Activated CD4-positive, alpha-beta T cell treated with anti-CD3 and anti-CD28 coated beads for 24 hours (primary cell): ENCODE measurements around the gene CTPS1.

Experiments
- DNase-seq, 2 donors: peaks; one replicate each; pipeline ENCODE4 v3.0.0-alpha.2; 2020; ENCODE audit warnings: low read depth in 2 of 2

The CTPS1 gene

GRCh38 chr1:40997096-40997495 lies 17.6 kb downstream of the CTPS1 start:
- no peak for DNase-seq

DNA sequence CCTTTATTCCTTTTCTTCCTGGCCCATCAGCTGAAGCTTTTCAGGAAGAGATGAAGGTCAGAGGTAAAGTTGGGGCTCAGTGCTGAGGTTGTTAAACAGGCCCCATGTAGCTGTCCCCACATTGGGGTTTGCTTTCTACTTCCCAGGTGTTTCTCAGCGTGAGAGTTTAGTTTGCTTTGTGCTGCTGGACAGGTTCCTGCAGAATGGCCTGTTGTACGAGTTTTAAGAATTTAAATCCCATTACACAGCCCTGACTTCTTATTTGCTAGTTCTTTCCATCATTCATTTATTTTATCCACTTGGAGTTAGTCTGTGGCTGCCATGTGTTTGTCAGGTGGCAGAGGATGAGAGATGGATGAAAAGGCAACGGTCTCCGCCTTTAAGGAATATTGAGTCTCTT lies 19.2 kb downstream of the CTPS1 start:
- no peak for DNase-seq

GRCh38 chr1:41003127-41003639 lies 23.7 kb downstream of the CTPS1 start:
- DNase-seq = no peak

GRCh38 chr1:41003640-41004220 lies 24.2 kb downstream of the CTPS1 start:
- peak; percentile 73 to 75 for DNase-seq

GRCh38 chr1:41005876-41006275 lies 26.4 kb downstream of the CTPS1 start:
- no peak for DNase-seq

GRCh38 chr1:41006942-41007865 lies 27.7 kb downstream of the CTPS1 start:
- DNase-seq = no peak

- DNase-seq = no peak
Measured at GRCh38 chr1:41009466-41009865, 30.0 kb downstream of the CTPS1 start.

DNA sequence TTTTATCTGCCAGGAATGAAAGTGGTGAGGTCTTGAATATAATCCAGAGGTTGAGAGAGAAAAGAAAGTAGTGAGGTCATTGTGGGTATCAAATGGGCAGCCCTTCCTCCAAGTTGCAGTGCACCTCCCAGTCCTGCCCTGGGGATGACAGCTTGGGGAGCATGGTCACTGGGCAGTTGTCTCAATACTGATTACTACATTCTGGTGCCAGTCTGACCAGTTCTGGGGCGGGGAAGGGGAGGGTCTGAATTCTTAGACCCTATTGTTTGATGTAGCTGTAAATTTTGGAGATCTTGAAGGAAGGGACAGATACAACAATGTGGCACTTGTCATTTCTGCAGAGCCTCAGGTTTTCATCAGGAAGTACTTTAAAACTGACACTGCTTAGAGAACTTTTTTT lies 30.8 kb downstream of the CTPS1 start:
- no peak for DNase-seq

- DNase-seq = no peak
Measured at GRCh38 chr1:41013024-41013423, 33.5 kb downstream of the CTPS1 start.

- no peak for DNase-seq
Measured at GRCh38 chr1:41013796-41014195, 34.3 kb downstream of the CTPS1 start.

GRCh38 chr1:41014871-41015270 lies 35.4 kb downstream of the CTPS1 start:
- no peak for DNase-seq

- DNase-seq = no peak
Measured at GRCh38 chr1:41015281-41015896, 35.9 kb downstream of the CTPS1 start.

DNA sequence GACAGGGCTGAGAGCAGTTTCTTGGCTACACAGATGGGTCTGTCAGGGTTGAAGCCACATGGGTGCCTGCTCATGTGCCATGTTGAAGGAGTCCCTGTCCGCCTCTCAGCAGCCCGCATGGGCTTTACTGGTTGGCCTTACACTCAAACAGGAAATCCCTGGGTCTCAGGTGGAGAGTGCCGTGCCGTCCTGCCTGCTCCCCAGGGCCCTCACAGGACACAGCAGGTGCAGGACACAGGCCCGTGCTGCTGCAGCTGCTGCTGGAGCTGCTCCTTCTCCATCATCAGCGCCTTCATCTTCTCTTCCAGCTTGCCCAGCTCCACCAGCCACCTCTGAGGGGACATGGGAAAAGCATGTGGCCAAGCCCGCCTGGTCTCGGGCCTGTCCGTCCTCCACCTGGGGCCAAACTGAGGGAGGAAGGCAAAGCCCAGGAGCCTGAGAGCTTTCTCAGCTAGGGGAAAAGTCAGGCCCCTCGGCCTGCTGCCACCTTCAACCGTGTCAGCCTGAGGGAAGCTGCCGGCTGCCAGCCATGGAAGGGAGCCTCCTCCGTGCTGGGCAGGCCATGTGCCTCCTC lies 36.5 kb downstream of the CTPS1 start:
- no peak for DNase-seq

DNA sequence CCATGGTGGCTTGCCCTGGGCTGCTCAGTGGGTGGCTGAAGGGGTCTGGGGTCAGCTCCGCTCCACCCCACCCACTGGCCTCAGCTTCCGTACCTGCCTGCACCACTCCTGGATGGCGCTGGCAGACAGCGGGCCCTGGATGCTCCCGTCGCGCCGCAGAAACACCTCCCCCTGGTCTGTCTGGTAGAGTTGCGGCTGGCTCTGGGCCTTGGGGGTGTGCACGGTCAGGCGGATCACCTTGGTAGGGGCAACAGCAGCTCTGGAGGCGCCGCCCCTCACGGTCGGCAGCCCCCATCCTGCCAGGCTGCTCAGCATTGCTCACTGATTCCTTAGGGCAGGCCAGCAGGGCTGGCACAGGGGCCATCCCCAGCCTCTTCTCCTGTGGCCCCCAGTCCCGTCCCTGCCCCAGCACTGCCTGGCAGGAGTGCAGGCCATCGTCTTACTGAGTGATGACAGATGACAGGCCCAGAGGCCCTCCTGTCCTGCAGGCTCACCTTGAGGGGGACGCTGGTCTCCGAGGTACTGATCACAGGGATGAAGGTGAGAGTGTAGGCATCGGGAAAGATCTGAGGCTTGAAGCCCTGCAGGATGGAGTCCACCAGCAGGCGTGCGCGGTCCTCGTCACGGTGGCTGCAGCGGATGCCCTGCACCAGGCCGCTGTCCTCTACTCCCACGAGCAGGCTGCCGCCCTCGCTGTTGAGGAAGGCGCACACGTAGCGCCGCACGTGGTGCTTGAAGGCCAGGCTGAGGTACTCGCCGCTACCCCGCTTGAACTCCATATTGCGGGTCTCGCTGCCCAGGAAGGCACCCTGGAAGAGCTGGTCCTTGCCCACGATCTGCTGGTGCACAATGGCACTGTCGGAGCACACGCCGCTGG lies 37.9 kb downstream of the CTPS1 start:
- no peak for DNase-seq

GRCh38 chr1:41018018-41018410 lies 38.5 kb downstream of the CTPS1 start:
- no peak for DNase-seq

DNA sequence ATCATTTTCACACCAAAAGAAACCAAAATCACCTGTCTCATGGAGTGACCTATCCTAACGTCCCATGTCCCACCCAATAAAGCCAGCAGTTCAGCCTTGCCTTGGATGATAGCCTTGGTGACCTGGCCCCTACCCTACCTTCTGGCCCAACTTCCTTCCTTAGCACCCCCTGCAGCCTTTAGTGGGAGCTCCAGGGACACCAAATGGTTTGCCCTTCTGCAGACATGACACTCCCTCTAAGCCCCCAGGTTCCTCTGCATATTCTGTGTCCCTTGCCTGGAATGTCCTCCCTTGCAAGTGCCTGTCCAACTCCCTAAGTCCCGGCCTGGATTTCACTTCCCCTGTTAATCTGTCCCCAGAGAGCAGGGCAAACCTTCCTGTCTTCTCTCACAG lies 39.9 kb downstream of the CTPS1 start:
- DNase-seq = no peak

DNA sequence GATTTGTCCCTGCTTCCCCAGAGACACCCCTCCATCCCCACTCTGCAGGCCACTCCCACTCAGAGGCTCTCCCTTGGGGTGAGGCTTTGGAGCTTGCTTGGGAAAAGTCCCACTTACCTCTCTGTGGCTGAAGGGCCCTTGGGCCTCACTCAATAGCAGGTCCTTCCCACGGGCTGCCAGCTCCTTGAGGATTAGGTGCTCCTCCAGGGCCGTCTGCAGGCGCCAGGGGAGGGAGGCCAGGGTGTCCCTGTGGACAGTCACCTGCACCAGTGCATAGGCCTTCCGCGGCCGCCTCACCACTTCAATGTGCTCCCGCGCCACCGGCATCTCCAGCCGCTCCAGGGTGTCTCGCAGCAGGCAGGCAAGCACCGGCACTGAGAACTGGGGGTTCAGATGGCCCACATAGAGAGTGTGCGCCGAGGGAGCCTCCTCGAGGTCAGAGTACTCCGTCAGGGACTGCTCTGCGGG lies 40.6 kb downstream of the CTPS1 start:
- no peak for DNase-seq

DNA sequence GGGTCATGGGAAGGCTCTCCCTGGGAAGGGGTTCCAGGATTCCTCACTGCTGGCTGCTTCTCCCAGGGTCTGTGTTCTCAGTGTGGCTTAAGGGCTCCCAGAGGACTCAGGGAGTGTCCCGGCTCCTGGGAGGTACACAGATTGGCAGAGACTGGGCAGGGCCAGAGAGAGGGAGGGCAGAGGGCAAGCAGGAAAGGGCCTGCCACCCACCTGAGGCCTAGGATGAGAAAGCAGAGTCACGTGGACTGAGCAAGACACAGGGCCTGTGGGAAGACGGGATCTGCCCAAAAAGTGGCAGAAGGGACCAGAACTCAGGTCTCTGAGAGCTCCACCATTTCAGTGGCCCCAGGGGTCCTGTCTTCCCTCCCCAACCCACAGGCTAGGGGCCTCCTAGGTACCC lies 41.2 kb downstream of the CTPS1 start:
- no peak for DNase-seq

DNA sequence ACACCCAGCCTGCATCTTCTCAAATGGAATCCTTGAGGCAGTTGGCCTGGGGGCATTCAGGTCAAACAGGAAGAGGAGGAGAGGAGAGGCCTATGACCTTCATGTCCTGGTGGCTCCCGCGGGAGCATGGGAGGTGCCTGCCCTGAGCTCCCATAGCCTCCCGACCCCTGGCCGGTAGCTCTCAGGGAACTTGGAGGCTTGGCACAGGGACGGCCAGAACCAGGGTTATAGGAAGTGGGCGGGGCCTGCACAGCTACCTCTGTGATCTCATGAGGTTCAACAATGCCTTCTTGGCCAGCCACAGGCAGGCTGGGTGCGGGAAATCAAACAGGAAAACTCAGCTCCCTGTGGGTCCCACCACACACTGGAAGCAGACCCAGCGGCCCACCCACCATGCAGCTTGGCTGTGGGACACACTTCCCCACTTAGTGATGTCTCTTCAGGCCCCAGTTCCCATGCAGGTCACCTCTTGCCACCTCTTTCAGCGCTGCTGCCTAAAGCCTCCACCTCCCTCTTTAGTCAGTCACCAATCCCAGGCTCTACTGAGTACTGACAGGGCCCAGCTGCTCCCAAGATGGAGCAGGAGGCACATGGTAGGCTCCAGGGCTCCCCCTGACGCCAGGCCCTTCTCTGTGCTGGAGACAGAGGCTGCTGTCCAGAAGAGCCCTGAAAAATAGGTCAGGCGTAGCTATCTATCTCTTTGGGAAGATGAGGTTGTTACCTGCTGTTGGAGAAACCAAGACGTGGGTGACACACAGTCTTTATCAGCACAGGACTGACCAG lies 42.2 kb downstream of the CTPS1 start, which contains the start of gene SLFNL1:
TSS of gene SLFNL1 (minus strand) at position 200 of the 783 bp plus-strand sequence. CDS start 1,065 bp downstream, outside the sequence.
- DNase-seq = no peak

DNA sequence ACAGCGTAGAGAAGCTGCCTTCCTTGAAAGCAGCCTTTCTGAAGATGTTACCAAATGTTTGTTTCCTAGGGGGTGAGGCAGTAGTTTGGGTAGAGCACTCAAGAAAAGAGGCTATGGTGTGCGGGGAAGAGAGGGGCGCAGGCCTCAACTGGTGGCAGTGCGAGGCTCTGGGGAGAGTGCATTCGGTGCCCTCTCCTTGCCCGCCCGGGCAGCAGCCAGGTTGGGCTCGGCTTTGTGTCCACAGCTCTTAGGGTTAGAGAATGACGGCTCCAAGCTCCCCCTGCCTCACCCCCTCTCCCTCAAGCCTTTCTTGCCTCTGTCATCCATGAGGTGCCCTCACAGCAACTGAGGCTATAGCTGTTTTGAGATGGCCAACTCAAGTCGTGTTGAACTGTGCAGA lies 42.9 kb downstream of the CTPS1 start:
- DNase-seq = no peak
